ENCODE data around the gene RCOR1.

DNA sequence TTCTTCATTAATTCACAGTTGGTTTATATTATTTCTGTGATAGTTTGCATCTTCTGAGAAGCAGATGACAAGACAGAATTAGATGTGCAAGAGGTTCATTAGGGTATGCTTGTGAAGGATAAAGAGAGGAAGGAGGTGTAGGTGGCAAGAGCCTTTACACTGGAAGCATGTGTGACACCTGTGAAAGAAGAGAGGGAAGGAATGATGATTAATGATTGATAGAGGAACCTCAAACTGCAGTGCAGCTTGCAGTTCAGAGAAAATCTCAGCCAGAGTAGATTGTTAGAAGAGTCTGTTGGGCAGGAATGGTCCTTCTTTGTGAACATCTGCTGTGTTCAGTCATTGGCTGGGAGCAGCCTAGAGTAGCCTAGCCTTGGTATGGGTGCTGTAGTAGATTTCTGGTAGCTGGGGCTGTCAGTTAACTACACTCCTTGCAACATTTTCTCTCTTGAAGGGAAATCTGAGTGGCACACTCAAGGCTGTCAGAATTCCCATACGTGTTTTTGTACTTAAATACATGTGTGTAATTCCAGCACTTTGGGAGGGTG lies 9.0 kb downstream of the RCOR1 start:
- TF ChIP-seq, protein P1, sequence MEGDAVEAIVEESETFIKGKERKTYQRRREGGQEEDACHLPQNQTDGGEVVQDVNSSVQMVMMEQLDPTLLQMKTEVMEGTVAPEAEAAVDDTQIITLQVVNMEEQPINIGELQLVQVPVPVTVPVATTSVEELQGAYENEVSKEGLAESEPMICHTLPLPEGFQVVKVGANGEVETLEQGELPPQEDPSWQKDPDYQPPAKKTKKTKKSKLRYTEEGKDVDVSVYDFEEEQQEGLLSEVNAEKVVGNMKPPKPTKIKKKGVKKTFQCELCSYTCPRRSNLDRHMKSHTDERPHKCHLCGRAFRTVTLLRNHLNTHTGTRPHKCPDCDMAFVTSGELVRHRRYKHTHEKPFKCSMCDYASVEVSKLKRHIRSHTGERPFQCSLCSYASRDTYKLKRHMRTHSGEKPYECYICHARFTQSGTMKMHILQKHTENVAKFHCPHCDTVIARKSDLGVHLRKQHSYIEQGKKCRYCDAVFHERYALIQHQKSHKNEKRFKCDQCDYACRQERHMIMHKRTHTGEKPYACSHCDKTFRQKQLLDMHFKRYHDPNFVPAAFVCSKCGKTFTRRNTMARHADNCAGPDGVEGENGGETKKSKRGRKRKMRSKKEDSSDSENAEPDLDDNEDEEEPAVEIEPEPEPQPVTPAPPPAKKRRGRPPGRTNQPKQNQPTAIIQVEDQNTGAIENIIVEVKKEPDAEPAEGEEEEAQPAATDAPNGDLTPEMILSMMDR (conservative IDR thresholded peaks at IDR 0.05 in 1 of 2, IDR thresholded peaks at IDR 0.05 in 1 of 2; ENCODE audit: extremely low read depth in 1 of 2, insufficient read depth in 1 of 2, low read depth in 1 of 2, low read length in 2 of 2), result no peak
- TF ChIP-seq EZH2 (IDR thresholded peaks at IDR 0.05; ENCODE audit: borderline replicate concordance, low read length), result no peak
